GM12865 (cell line): ENCODE results near the gene TGFBI.

Experiments
- DNase-seq: peaks from one replicate; pipeline ENCODE4 v3.0.0; 2010; ENCODE audit warnings: low read depth
- H3K4me3 ChIP-seq: 2 replicates; pipeline ENCODE4 v1.5.1; 2011; ENCODE audit warnings: mild to moderate bottlenecking, low read depth, low read length, control low read depth
- TF ChIP-seq, protein P1 (sequence below): IDR thresholded peaks from 2 replicates; pipeline ENCODE4 v1.5.1; 2011; ENCODE audit warnings: low read length, control low read depth, low read depth, inconsistent platforms; ENCODE audit not compliant: insufficient read depth; ENCODE audit errors: missing control alignments

Gene TGFBI

DNA sequence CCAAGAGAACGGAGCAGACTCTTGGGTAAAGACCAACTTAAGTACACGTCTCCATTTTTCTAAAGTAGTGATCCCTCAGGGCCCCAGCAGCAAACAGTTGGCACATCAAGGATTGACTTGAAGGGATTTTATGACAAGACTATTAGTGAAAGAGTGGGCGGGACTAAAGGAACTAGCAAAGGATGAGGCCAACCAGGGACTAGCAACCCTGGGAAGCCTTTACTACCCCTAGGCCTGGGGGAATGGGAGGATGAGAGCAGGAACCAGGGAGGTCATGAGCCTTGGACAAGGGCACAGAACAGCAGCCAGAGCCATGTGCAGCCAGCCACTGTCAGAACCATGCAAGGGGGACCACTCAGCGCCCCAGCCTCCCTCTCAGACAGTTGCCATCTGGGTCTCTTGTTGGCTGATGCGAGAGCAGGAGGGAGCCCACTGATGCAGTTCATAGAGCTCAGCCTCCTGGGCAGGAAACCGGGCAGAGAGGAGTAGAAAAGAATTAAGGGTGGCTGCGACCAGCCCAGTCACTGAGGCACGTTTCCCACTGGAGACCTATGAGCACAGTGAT lies 28.1 kb downstream of the TGFBI start:
- TF ChIP-seq, protein P1, sequence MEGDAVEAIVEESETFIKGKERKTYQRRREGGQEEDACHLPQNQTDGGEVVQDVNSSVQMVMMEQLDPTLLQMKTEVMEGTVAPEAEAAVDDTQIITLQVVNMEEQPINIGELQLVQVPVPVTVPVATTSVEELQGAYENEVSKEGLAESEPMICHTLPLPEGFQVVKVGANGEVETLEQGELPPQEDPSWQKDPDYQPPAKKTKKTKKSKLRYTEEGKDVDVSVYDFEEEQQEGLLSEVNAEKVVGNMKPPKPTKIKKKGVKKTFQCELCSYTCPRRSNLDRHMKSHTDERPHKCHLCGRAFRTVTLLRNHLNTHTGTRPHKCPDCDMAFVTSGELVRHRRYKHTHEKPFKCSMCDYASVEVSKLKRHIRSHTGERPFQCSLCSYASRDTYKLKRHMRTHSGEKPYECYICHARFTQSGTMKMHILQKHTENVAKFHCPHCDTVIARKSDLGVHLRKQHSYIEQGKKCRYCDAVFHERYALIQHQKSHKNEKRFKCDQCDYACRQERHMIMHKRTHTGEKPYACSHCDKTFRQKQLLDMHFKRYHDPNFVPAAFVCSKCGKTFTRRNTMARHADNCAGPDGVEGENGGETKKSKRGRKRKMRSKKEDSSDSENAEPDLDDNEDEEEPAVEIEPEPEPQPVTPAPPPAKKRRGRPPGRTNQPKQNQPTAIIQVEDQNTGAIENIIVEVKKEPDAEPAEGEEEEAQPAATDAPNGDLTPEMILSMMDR: no peak
- DNase-seq: no peak
- no peak overlapping the region for H3K4me3 ChIP-seq

DNA sequence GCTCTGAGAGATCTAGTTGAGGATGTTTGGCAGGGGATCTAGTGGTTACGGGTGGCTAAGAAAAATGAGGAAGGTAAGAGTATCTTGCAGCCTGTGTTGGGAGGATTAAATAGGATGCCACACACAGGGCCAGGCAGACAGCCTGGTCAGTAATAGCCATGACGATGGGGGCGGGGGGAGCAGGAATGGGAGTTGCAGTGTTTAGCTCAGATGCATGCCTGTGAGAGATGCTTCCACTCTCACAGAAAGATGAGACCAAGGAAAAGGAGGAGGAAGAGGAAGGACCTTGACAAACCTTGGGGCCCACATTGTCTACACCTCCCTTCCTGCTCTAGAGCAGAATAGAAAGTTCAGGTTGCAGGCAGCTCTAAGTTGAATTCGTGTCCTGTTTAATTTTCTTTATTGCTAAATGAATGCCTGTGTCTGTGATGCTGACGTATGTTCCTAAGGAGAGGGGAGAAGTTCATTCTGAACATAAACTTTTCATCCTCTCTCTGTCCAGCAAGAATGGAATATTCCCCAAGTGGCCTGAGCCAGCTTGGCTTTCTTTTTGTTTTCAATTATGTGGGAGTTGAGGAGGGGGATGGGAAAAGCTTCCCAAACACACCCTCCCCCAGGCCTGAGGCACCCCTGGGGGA lies 28.7 kb downstream of the TGFBI start:
- no peak overlapping the region for H3K4me3 ChIP-seq
- TF ChIP-seq, protein P1: no peak
- DNase-seq: no peak

DNA sequence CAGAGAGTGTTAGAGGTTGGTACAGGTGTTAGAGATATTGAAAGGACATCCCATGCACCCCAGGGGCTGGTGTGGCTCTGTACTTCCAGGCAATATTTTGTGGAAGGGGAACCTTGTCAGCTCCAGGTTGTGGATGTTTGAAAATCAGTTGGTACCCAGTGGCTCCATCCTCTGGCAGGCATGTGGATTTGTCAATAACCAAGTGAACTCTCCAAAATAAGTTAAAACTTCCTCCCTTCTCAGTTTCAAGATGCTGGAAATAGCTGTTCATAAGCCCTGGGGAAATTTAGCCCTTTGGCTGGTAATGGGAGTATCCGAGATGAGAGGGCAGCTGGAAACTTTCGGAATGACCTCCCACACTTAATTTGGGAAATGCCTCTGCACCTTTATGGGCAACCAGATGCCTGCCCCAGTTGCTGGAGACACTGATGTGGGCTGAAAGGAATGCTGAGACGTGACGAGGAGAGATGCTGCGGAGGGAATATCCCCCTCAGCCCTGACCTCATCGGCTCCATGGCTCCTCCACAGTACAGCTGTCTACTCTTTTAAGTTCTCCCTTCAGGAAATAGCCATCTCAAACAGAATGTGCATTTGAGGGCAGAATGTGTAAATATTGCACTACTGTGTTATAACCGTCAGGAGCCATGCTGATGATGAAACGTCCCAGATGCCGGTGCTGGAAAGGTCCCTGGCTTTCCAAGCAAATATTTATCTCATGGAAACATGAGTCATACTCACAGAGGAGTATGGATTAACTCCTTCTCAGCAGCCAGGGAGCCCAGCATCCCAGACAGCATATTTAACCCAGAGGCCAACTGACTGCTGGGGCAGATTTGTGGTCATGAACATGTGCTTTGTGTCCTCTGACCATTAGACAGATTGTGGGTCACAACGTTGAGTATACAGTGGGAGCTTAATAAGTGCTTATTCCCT lies 29.5 kb downstream of the TGFBI start:
- TF ChIP-seq, protein P1: no peak
- no peak for DNase-seq
- no peak overlapping the region for H3K4me3 ChIP-seq

DNA sequence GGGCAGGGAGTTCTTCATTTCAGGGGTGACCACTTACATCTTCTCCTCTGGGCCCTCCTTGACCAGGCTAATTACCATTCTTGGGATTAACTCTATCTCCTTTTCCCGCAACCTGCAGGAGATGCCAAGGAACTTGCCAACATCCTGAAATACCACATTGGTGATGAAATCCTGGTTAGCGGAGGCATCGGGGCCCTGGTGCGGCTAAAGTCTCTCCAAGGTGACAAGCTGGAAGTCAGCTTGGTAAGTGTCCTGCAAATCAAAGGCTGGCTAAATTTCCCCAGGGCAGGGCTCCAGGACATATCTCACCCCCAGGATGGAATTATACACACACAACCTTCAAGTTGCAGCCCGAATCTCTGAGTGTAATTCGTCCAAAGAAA lies 30.2 kb downstream of the TGFBI start:
- no peak overlapping the region for H3K4me3 ChIP-seq
- TF ChIP-seq, protein P1: no peak
- no peak for DNase-seq

DNA sequence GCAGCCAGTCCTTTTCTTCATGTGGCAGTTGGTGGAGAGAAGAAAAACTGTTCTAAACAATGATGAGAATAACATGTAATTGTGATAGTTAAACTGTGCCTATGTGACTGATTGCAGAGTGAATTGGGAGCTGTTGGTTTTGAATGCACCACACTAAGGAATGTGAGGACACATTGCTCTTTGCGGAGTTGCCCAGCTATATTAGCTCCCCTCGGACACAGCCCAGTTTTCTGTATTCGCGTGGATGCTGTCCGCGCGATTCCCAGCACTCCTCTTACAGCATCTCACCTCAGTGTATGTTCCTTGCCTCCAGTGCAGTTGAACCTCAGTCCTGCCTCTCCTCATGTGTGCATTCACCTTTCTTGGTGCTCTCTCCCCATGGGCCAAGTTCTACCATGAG lies 32.2 kb downstream of the TGFBI start:
- H3K4me3 ChIP-seq: no peak overlapping the region
- TF ChIP-seq, protein P1: no peak
- DNase-seq: no peak

DNA sequence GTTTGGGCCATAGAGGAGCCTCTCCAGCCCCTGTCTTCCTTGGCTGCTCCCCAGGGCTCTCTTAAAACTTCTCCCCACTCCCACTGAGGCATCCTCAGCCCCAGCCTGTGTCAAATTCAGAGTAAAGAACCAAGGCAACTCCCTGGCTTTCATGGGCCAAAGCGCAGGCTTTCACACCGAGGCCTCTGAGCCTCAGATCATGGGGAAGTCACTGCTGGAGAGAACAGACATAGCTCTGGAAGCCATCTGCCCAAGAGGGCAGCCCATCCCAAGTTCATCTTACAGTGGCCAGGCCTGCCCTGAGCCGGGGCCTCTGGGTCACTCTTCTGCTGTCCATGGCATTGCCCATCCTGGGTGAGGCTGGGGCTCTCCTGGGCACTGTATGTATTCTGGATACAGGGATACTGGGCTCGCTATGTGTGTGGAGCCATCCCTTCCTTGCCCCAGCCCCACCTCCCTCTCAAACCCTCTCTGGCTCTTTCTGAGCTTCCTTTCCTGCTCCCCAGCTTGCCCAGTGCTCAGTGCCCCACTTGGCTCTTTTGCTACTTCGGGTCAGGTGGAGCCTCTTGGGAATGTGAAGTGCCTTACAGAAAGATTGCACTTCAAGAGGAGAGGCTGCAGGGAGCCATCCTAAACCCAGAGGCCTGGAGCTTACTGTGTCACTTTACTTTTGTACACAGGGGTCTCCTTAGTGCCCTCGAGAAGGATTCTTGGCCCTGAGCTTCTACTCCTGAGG lies 33.0 kb downstream of the TGFBI start:
- no peak for DNase-seq
- TF ChIP-seq, protein P1: no peak
- H3K4me3 ChIP-seq: no peak overlapping the region
